Myometrial cell (primary cell): ENCODE measurements around the gene CCDC88B. TPM values are rescaled to one million over a fixed set of nuclear protein-coding genes. Genes with fewer than 3 reads are reported as not detected.

Experiments used
- total RNA-seq: library from RNA; depleted of rRNA; stranded (reverse); fragments of >200 nt; gene quantifications from 2 replicates; pipeline ENCODE4 v1.2.3, GENCODE V29; 2015

The CCDC88B gene, protein sequence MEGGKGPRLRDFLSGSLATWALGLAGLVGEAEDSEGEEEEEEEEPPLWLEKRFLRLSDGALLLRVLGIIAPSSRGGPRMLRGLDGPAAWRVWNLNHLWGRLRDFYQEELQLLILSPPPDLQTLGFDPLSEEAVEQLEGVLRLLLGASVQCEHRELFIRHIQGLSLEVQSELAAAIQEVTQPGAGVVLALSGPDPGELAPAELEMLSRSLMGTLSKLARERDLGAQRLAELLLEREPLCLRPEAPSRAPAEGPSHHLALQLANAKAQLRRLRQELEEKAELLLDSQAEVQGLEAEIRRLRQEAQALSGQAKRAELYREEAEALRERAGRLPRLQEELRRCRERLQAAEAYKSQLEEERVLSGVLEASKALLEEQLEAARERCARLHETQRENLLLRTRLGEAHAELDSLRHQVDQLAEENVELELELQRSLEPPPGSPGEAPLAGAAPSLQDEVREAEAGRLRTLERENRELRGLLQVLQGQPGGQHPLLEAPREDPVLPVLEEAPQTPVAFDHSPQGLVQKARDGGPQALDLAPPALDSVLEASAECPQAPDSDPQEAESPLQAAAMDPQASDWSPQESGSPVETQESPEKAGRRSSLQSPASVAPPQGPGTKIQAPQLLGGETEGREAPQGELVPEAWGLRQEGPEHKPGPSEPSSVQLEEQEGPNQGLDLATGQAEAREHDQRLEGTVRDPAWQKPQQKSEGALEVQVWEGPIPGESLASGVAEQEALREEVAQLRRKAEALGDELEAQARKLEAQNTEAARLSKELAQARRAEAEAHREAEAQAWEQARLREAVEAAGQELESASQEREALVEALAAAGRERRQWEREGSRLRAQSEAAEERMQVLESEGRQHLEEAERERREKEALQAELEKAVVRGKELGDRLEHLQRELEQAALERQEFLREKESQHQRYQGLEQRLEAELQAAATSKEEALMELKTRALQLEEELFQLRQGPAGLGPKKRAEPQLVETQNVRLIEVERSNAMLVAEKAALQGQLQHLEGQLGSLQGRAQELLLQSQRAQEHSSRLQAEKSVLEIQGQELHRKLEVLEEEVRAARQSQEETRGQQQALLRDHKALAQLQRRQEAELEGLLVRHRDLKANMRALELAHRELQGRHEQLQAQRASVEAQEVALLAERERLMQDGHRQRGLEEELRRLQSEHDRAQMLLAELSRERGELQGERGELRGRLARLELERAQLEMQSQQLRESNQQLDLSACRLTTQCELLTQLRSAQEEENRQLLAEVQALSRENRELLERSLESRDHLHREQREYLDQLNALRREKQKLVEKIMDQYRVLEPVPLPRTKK (N-terminal part only)
- 1.2 and 5.5 TPM in 2 replicates for total RNA-seq

DNA sequence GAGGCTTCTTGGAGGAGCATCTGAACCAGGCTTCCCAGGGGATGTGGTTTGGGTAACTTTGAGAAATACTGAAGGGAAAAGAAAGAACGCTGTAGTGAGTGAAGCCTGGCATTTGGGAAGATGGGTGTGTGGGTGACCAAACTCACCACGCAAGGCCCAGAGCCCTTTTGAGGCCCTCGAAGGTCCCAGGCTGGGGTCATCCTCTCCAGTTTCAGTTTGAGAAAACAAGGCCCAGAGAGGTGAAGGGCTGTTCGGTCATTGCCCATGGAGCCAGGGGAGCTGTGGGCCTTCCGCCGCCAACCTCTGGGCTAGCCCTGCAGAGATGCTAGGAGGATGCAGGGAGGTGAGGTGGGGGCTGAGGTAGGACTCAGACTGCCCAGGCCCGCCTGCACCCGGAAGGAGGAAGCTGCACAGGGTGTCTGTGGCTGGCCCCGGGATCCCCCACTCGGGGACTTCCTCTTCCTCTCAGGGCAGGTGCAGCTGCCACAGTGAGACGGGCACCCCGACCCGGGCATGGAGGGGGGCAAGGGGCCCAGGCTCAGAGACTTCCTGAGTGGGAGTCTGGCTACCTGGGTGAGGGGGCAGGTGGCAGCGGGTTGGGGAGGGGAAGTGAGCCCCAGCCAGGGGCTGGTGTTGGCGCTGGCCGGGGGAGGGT, at the start of gene CCDC88B:
Gene CCDC88B, plus strand, starts transcription at position 451 of the 655 bp plus-strand sequence. Its CDS starts 63 bp downstream, at position 514.

DNA sequence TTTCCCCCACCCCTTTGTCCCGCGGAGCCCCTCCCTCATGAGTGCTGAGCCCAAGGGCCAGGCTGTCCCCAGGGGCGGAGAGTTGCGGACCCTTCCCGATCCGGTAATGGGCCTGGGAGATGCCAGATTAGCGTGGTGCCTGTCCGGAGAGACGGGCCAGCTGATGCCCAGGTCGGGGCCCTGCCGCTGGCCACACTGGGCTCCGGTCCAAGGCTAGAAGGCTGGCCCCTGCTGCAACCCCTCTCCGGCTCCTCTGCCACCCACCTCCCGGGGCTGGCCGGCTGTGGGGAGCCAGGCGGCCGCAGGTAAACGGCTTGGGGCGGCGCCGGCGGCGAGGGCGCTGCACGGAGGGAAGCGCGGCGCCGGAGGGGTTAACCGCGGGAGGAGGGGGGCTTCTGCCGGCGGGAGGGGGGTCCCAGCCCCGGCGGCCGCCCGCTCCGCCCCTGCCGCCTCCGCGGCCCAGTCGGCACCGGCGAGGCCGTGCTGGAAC, 48.7 kb upstream of the CCDC88B start, which contains the start of gene KCNK4:
Gene KCNK4, plus strand, starts transcription at position 41 of the 490 bp plus-strand sequence. CDS start 1,717 bp downstream, outside the sequence.

DNA sequence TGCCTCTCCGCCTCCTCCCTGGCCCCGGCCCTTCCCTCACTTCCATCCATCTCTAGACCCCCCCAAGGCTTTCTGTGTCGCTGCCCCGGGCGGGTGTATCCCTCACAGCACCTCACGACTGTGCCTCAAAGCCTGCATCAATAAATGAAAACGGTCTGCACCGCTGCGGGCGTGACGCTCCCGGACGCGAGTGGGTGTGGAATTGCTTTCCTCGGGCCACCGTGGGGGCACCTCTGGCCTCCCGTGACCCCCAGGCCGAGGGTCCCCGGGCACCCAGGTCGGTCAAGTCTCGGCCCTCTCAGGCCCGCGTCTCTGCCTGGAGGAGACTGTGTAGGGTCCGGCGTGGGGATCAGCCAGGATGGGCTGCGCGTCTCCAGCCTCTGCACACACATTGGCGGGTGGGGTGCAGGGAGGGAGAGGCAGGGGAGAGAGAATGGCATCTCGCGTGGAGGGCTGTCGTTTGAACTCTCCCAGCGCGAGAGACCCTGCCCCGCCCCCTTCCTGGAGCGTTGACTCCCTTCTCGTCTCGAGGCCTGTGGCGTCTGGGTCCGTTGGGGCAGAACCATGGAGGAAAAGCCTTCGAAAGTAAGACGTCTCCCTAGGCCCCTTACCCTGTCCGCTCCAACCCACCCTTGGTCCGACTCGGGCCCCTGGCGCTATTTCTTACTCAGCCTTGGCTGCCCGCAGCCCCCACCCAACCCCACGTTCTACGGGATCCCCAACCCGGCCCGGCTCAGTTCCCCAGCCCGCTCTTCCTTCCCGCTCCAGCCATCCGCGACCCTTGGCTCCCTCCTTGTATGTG, 40.0 kb upstream of the CCDC88B start, which contains the start of gene CATSPERZ:
Gene CATSPERZ, plus strand, starts transcription at position 512 of the 802 bp plus-strand sequence. Its CDS starts 53 bp downstream, at position 565.

DNA sequence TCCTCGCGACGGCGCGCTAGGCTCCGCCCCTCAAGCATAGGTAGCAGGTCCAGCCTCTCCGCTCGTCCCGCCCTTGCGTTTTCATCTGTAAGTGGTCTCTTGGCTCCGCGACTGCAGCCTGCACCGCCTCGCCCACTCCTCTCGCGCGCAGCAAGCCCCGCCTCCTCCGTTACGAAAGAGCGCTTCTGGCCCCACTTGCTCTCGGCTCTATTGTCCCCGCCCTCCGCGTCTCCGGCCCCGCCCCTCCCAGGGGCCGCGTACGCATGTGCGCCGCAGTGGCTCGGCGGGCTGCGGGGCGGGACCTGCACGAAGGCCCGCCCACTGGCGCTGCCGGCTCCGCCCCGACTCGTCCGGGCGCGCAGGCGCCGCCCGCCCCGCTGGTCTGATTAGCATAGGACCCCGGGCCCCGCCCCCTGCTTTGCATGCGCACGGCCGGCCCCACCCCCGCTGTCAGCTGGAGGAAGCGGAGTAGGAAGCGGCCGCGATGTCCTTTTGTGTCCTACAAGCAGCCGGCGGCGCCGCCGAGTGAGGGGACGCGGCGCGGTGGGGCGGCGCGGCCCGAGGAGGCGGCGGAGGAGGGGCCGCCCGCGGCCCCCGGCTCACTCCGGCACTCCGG, 34.8 kb upstream of the CCDC88B start, which contains the start of gene ESRRA:
Gene ESRRA, plus strand, starts transcription at position 450 of the 616 bp plus-strand sequence. CDS start 1,656 bp downstream, outside the sequence.

GRCh38 chr11:64317325-64317960, 22.6 kb upstream of the CCDC88B start, which contains the start of gene TRMT112:
Gene TRMT112, minus strand, starts transcription at chr11:64317559. Its CDS starts 33 bp downstream, at chr11:64317526.

DNA sequence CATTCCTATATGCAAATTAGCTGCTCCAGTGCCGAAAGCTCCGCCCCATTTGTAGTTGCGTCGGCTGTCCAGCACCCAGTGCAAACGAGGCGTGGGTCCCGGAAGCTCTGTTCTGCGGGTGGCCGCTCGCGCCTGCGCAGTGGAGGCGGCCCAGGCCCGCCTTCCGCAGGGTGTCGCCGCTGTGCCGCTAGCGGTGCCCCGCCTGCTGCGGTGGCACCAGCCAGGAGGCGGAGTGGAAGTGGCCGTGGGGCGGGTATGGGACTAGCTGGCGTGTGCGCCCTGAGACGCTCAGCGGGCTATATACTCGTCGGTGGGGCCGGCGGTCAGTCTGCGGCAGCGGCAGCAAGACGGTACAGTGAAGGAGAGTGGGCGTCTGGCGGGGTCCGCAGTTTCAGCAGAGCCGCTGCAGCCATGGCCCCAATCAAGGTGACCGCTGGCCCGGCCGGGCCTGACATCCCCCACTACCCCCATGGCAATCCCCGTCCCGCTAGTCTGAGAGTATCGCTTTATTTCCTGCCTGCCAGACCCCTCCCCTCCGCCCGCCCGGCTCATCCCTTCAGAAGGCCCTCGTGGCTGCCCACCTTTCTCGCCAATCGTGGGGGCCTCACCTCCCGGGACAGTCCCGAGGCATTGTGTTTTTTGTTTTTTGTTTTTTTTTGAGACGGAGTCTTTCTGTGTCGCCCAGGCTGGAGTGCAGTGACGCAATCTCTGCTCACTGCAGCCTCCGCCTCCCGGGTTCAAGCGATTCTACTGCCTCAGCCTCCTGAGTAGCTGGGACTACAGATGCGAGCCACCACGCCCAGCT, 21.8 kb upstream of the CCDC88B start, which contains the start of gene PRDX5:
Gene PRDX5, plus strand, starts transcription at position 161 of the 805 bp plus-strand sequence. Its CDS starts 95 bp downstream, at position 256.

DNA sequence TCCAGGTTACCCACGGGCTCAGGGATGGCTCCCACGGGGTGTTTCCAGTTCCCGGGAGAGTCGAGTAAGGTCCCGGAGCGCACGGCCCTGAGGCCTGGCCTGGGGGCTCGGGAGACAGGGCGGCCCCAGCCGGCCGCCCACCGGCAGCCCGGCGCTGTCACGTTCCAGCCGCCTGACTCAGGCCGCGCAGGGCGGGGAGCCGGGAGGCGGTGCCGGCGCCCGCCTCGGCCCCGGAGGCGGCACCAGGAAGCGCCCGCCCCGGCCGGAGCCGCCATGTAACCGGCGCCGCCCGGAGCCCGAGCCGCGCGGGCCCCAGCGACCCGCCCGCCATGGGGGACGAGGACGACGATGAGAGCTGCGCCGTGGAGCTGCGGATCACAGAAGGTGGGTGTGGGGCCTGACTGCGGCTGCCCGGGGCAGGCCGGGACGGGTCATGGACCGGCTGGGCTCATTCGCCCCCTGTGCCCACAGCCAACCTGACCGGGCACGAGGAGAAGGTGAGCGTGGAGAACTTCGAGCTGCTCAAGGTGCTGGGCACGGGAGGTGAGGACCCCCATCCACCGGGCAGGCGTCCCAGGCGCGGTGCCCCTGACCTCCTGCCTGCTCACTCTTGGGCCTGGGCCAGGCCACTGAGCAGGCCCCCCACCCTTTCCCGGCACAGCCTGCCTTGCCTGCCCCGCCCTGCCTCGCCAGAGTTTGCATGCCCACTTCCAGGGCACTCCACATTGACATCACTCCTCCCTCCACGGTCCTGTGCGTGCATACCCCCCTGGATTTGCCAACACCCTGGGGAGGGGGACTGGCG, 19.1 kb downstream of the CCDC88B start, which contains the start of gene RPS6KA4:
Gene RPS6KA4, plus strand, starts transcription at position 256 of the 805 bp plus-strand sequence. Its CDS starts 74 bp downstream, at position 330.

Other genes starting within 250 kb of the CCDC88B start
- gene MACROD1, start 174.1 kb upstream of the CCDC88B start, total RNA-seq, result 9.5 and 11.9 TPM in 2 replicates
- gene STIP1, start 154.0 kb upstream of the CCDC88B start, total RNA-seq, result 162 and 197 TPM in 2 replicates
- 6.7 and 7.2 TPM in 2 replicates for gene FERMT3, start 133.5 kb upstream of the CCDC88B start, total RNA-seq
- 53.6 and 65.7 TPM in 2 replicates for gene TRPT1, start 114.0 kb upstream of the CCDC88B start, total RNA-seq
- gene NUDT22, start 113.9 kb upstream of the CCDC88B start, total RNA-seq, result 82.2 and 116 TPM in 2 replicates
- 9.2 and 10.7 TPM in 2 replicates for gene DNAJC4, start 109.7 kb upstream of the CCDC88B start, total RNA-seq
- gene VEGFB, start 105.6 kb upstream of the CCDC88B start, total RNA-seq, result 25.0 and 29.7 TPM in 2 replicates
- gene FKBP2, start 99.1 kb upstream of the CCDC88B start, total RNA-seq, result 89.9 and 101 TPM in 2 replicates
- 249 and 269 TPM in 2 replicates for gene PPP1R14B, start 93.3 kb upstream of the CCDC88B start, total RNA-seq
- gene PLCB3, start 88.7 kb upstream of the CCDC88B start, total RNA-seq, result 39.7 and 44.1 TPM in 2 replicates
- gene BAD, start 55.5 kb upstream of the CCDC88B start, total RNA-seq, result 77.8 and 124 TPM in 2 replicates
- 9.9 and 23.9 TPM in 2 replicates for gene GPR137, start 54.4 kb upstream of the CCDC88B start, total RNA-seq
- gene KCNK4, start 48.9 kb upstream of the CCDC88B start, total RNA-seq, result 0.35 TPM in 1 of 2 replicates, not detected in the other
- not detected in 2 replicates for gene CATSPERZ, start 39.8 kb upstream of the CCDC88B start, total RNA-seq
- 21.0 and 31.5 TPM in 2 replicates for gene ESRRA, start 34.7 kb upstream of the CCDC88B start, total RNA-seq
- gene TRMT112, start 22.6 kb upstream of the CCDC88B start, total RNA-seq, result 360 and 392 TPM in 2 replicates
- 405 and 406 TPM in 2 replicates for gene PRDX5, start 22.1 kb upstream of the CCDC88B start, total RNA-seq
- 60.1 and 60.8 TPM in 2 replicates for gene RPS6KA4, start 19.0 kb downstream of the CCDC88B start, total RNA-seq
- gene SLC22A11, start 215.7 kb downstream of the CCDC88B start, total RNA-seq, result not detected in 2 replicates